ENCODE measurements around the gene ICOSLG.
"Not testable (repeated sequence)": the region's sequence is repeated elsewhere in the genome, so short reads cannot be mapped to it uniquely, and the experiment has no call there.

- not testable (repeated sequence) for TF ChIP-seq CTCF, POLR2AphosphoS5 (IDR thresholded peaks at IDR 0.05)
These were observed 55.9 kb downstream of the ICOSLG start for GRCh38 chr21:44184862-44185261.
